GM23248 (cell line): ENCODE measurements around the gene PPIA. TPM values are rescaled to one million over a fixed set of nuclear protein-coding genes. Genes with fewer than 3 reads are reported as not detected.
A peak's percentile ranks its signal among the peaks of the same experiment; 100 is the strongest.

Experiments
- DNase-seq: peaks from one replicate; pipeline ENCODE4 v3.0.0-alpha.2; 2015
- H2AFZ ChIP-seq: fragments of 200-600 bp; sonication (generic); 2 replicates; pipeline ENCODE4 v1.6.1; 2016; ENCODE audit warnings: antibody characterized with exemption
- H3F3A ChIP-seq: fragments of 200-600 bp; sonication (generic); 2 replicates; pipeline ENCODE4 v1.6.1; 2016; ENCODE audit warnings: mild to moderate bottlenecking, antibody characterized with exemption, mixed run types; ENCODE audit not compliant: insufficient read depth
- H3K27ac ChIP-seq: fragments of 200-600 bp; sonication (generic); 2 replicates; pipeline ENCODE4 v1.5.1; 2016; ENCODE audit warnings: mild to moderate bottlenecking
- H3K27me3 ChIP-seq: fragments of 200-600 bp; sonication (generic); replicated peaks from 2 replicates; pipeline ENCODE4 v1.6.1; 2016; ENCODE audit warnings: mild to moderate bottlenecking; ENCODE audit not compliant: insufficient read depth
- H3K36me3 ChIP-seq: fragments of 200-600 bp; sonication (generic); 2 replicates; pipeline ENCODE4 v1.6.1; 2016; ENCODE audit warnings: low read depth, mild to moderate bottlenecking
- H3K4me1 ChIP-seq: fragments of 200-600 bp; sonication (generic); 2 replicates; pipeline ENCODE4 v1.6.1; 2016; ENCODE audit warnings: mild to moderate bottlenecking; ENCODE audit not compliant: insufficient read depth
- H3K4me2 ChIP-seq: fragments of 200-600 bp; sonication (generic); one replicate; pipeline ENCODE4 v1.6.1; 2016; ENCODE audit warnings: mild to moderate bottlenecking; ENCODE audit not compliant: unreplicated experiment
- H3K4me3 ChIP-seq: fragments of 200-600 bp; sonication (generic); 2 replicates; pipeline ENCODE4 v1.5.1; 2016; ENCODE audit warnings: mild to moderate bottlenecking
- H3K79me2 ChIP-seq: fragments of 200-600 bp; sonication (generic); 2 replicates; pipeline ENCODE4 v1.6.1; 2016; ENCODE audit warnings: mild to moderate bottlenecking; ENCODE audit not compliant: insufficient read depth
- H3K9ac ChIP-seq: fragments of 200-600 bp; sonication (generic); 2 replicates; pipeline ENCODE4 v1.6.1; 2016; ENCODE audit warnings: mild to moderate bottlenecking
- H3K9me2 ChIP-seq: fragments of 200-600 bp; sonication (generic); 2 replicates; pipeline ENCODE4 v1.6.1; 2016; ENCODE audit warnings: mixed run types, mild to moderate bottlenecking, moderate library complexity; ENCODE audit not compliant: insufficient read depth
- H3K9me3 ChIP-seq: fragments of 200-600 bp; sonication (generic); one replicate; pipeline ENCODE4 v1.6.1; 2017; ENCODE audit warnings: low read depth
- H4K20me1 ChIP-seq: fragments of 200-600 bp; sonication (generic); 2 replicates; pipeline ENCODE4 v1.6.0; 2016; ENCODE audit not compliant: insufficient read depth
- EZH2 ChIP-seq: fragments of 200-600 bp; sonication (generic); IDR thresholded peaks from 2 replicates; pipeline ENCODE4 v1.6.1; 2018; ENCODE audit warnings: antibody characterized with exemption, mild to moderate bottlenecking; ENCODE audit not compliant: insufficient read depth, poor library complexity, severe bottlenecking
- EZH2phosphoT487 ChIP-seq: fragments of 200-600 bp; sonication (generic); IDR thresholded peaks from 2 replicates; pipeline ENCODE4 v1.6.1; 2018; ENCODE audit warnings: antibody characterized with exemption, moderate library complexity, mild to moderate bottlenecking, low read depth; ENCODE audit not compliant: insufficient read depth
- WGBS, 2 experiments: methylation state at CpG; one replicate each; pipeline ENCODE4 v1.1.6; 2015 to 2017; ENCODE audit warnings: low lambda C conversion rate in 2 of 2, low coverage in 1 of 2; ENCODE audit errors: missing lambda C conversion rate in 2 of 2; 5-methylcytosine and 5-hydroxymethylcytosine counted together
- in situ Hi-C: fragments of 300-500 bp; cut with MboI; formaldehyde crosslinking; loops from 2 replicates; pipeline ENCODE4 v1.15.0; 2020
- polyA plus RNA-seq: library from polyadenylated mRNA; unstranded; fragments of >200 nt; fragmentation: Nextera tagmentation; extraction: Ambion mirVana; gene quantifications from 2 replicates; pipeline ENCODE4 v1.2.1, GENCODE V29; 2016
- total RNA-seq: library from RNA; depleted of rRNA; stranded (reverse); fragments of >200 nt; shearing (Covaris generic); gene quantifications from 2 replicates; pipeline ENCODE4 v1.2.3, GENCODE V29; 2014

Gene PPIA
- total and polyA plus RNA-seq, 2 experiments from 2014 or later, result 2,752 to 3,141 TPM

DNA sequence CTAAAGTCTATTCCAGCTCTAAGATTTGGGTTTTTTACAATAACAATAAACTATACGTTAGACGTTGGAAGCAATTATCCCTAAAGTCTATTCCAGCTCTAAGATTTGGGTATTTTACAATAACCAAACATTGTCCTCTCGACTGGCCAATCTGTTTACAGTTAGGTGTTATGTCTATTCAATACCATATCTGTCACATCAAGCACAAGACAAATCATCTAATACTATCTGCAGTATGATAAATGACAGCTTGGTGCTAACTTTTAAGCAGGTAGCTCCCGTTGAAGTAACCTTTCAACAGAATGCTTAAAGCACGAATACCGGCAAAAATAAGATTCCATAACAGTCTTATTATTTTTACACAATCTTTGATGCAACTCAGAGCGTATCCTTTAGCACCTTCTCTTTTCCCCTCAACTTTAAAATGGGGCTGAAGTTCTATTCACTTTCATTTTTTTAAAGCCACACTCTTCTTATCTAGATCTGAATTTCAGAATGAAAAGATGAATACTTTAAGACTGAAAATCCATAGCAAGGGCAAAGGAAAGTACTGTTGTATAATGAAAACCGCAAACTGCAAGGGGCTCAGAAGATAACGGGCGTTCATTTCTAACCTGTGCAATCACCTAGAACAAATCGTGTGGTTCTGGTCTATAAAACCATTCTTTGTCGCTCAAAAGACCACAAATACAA, 50.5 kb downstream of the PPIA start:
- H3K9me3 ChIP-seq, result no peaks in the 10 kb centered on the region
- H3F3A ChIP-seq, result peaks cover 34% of the 10 kb centered on the region
- TF ChIP-seq EZH2phosphoT487 (no peak), EZH2 (no peak)
- peak overlapping the region; percentile 88 for H2AFZ ChIP-seq
- peak overlapping the region; percentile 89 for H3K9ac ChIP-seq
- peak overlapping the region; percentile 97 for H3K4me3 ChIP-seq
- peak overlapping the region; percentile 77 for H3K27ac ChIP-seq
- H3K27me3 ChIP-seq, result no peaks in the 10 kb centered on the region
- WGBS, 2 experiments, result 1 to 2% methylated on average over 12 of the region's 12 CpGs
- DNase-seq, result no peak
- H3K36me3 ChIP-seq, result no peaks in the 10 kb centered on the region
- H3K4me2 ChIP-seq, result peak overlapping the region; percentile 86
- H3K4me1 ChIP-seq, result peaks cover 11% of the 10 kb centered on the region
- no peaks in the 10 kb centered on the region for H3K9me2 ChIP-seq
- H4K20me1 ChIP-seq, result no peaks in the 10 kb centered on the region
- in situ Hi-C loops, result loop anchor here (10.0 kb wide), 1 partner anchor 252 kb away; no protein-coding TSS in a partner anchor
- peaks cover 54% of the 10 kb centered on the region for H3K79me2 ChIP-seq

DNA sequence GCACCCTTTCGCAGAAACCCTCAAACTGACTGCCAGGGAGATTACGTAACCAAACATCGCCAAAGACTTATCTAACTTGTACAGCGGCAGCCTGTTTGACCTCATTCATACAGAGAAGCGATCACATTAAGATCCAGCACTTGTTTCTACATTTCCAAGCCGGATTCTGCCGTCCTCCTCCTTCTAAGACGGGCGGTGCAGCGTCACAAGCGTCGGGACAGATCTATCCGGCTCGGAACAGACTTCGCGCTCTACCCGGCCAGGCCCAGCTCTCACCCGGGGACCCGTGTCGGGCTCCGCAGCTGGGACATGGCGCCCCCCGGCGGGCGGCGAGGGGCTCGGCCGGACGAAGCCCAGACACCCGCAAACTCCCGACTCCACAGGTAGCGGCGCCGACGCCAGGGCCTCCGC, 51.0 kb downstream of the PPIA start:
- H2AFZ ChIP-seq, result peak overlapping the region; percentile 88
- peak overlapping the region; percentile 97 for H3K4me3 ChIP-seq
- no peaks in the 10 kb centered on the region for H3K27me3 ChIP-seq
- in situ Hi-C loops, result loop anchor here (10.0 kb wide), 1 partner anchor 253 kb away; no protein-coding TSS in a partner anchor
- peak; percentile 93 for DNase-seq
- H4K20me1 ChIP-seq, result no peaks in the 10 kb centered on the region
- peak overlapping the region; percentile 77 for H3K27ac ChIP-seq
- peak overlapping the region; percentile 86 for H3K4me2 ChIP-seq
- peaks cover 11% of the 10 kb centered on the region for H3K4me1 ChIP-seq
- peaks cover 48% of the 10 kb centered on the region for H3K79me2 ChIP-seq
- H3K9ac ChIP-seq, result peak overlapping the region; percentile 89
- peaks cover 30% of the 10 kb centered on the region for H3F3A ChIP-seq
- WGBS, 2 experiments, result 1% methylated on average over 25 to 34 of the region's 36 CpGs
- no peaks in the 10 kb centered on the region for H3K9me2 ChIP-seq
- TF ChIP-seq EZH2phosphoT487 (no peak), EZH2 (no peak)
- H3K9me3 ChIP-seq, result no peaks in the 10 kb centered on the region
- no peaks in the 10 kb centered on the region for H3K36me3 ChIP-seq

DNA sequence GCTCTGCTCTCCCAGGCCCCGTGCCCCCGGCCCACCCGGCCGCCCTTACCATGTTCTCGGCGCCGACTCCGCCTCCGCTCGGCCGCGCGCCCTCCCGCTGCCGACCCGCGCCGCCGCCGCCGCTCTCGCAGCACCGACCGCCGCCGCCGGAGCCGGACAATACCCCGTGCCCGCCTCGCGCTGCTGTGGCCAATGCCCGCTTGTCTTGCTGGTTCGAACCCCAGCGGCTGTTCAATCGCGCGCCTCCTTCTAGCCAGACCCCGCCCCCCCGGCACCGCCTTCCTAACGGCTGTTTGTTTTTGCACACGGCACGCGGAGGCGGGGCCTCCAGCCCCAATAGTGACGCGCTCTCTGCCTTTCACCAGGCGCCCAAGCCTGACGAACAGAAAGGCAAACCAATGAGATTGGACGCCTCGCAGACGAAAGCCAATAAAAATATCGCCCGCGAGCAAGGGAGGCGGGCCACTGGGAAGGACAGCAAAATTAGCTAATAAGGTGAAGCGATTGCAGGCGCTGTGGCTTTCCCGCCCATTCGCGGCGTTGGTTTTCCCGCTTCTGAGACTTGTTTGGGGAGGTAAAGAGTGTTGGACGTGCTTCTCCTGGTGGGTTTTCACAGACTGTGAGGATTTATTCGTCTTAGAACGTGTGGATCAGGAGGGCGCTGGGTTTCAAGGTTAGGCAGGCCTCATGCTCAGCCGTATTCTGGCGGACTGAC, 51.6 kb downstream of the PPIA start, which contains the start of gene H2AZ2:
H2AZ2 (minus strand) TSS at position 168 of the 715 bp plus-strand sequence; CDS start at position 52, 116 bp downstream.
- TF ChIP-seq EZH2 (no peak), EZH2phosphoT487 (no peak)
- no peaks in the 10 kb centered on the region for H3K27me3 ChIP-seq
- no peaks in the 10 kb centered on the region for H4K20me1 ChIP-seq
- peak within 1 kb of the TSS; percentile 89 for H3K9ac ChIP-seq
- H3K9me3 ChIP-seq, result no peaks in the 10 kb centered on the region
- in situ Hi-C loops, result loop anchor here (10.0 kb wide), 1 partner anchor 253 kb away; no protein-coding TSS in a partner anchor
- H3K4me1 ChIP-seq, result peaks cover 11% of the 10 kb centered on the region
- peaks cover 42% of the 10 kb centered on the region for H3K79me2 ChIP-seq
- peak within 1 kb of the TSS; percentile 91 for H3K4me2 ChIP-seq
- no peaks in the 10 kb centered on the region for H3K36me3 ChIP-seq
- peak; percentile 100 for DNase-seq
- H3K4me3 ChIP-seq, result peak within 1 kb of the TSS; percentile 97
- peak within 1 kb of the TSS; percentile 97 for H2AFZ ChIP-seq
- no peaks in the 10 kb centered on the region for H3K9me2 ChIP-seq
- peak within 1 kb of the TSS; percentile 83 for H3K27ac ChIP-seq
- 1% methylated on average over 47 to 69 of the region's 70 CpGs for WGBS, 2 experiments
- peaks cover 29% of the 10 kb centered on the region for H3F3A ChIP-seq

DNA sequence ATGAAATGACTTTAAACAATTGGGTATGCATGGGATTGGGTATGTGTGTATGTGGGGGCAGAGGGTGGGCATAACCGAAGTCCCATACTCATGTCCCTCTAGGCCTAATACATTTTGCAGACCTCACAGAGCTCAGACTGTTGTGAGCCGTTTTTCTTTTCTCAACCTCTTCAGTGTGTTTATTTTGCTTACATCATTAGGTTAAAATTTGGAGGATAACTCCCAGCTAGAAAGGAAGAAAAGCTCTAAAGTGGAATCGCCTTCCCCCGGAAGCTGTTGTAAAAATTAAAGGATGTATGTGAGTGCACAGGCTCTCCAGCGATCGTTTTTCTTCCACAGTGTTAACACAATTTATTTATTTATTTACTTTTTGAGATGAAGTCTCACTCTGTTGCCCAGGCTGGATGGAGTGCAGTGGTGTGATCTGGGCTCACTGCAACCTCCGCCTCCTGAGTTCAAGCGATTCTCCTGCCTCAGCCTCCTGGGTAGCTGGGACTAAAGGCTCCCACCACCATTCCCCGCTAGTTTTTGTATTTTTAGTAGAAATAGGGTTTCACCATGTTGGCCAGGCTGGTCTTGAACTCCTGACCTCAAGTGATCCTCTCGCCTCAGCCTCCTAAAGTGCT, 52.9 kb downstream of the PPIA start:
- Histone ChIP-seq H3K4me3 (peak overlapping the region; percentile 81), H3K4me2 (peak overlapping the region; percentile 91), H3F3A (peaks cover 29% of the 10 kb centered on the region), H3K9me2 (no peaks in the 10 kb centered on the region), H3K4me1 (peaks cover 14% of the 10 kb centered on the region), H3K27me3 (no peaks in the 10 kb centered on the region), H3K9ac (peak overlapping the region; percentile 85), H4K20me1 (no peaks in the 10 kb centered on the region), H3K9me3 (no peaks in the 10 kb centered on the region), H3K79me2 (peaks cover 29% of the 10 kb centered on the region), H3K27ac (peak overlapping the region; percentile 83), H2AFZ (peak overlapping the region; percentile 97; the same call in 1 of the 2 replicates), H3K36me3 (no peaks in the 10 kb centered on the region)
- 86 to 90% methylated on average over 10 of the region's 10 CpGs for WGBS, 2 experiments
- in situ Hi-C loops, result loop anchor here (10.0 kb wide), 1 partner anchor 255 kb away; no protein-coding TSS in a partner anchor
- no peak for TF ChIP-seq EZH2phosphoT487
- no peak for TF ChIP-seq EZH2
- DNase-seq, result peak; percentile 20
